ENCODE results near the gene POC1A. TPM values are rescaled to one million over a fixed set of nuclear protein-coding genes. Genes with fewer than 3 reads are reported as not detected.

Gene POC1A
- total RNA-seq, 2 experiments from 2014 or later, result 0.22 to 0.39 TPM

GRCh38 chr3:52087731-52088130 lies 66.5 kb downstream of the POC1A start:
- DNase-seq (no peak), ATAC-seq (ENCODE audit: poor library complexity) (no peak)
- Histone ChIP-seq H3K27me3 (ENCODE audit: control insufficient read depth in 1 of 2, insufficient read depth in 2 of 2, low read length in 2 of 2) (no peaks in the 10 kb centered on the region), H3K27ac (ENCODE audit: low read depth in 1 of 2, low read length in 2 of 2) (no peak overlapping the region), H3K4me1 (ENCODE audit: insufficient read depth, low read length) (peaks cover 19% of the 10 kb centered on the region), H3K36me3 (ENCODE audit: insufficient read depth, low read length) (no peaks in the 10 kb centered on the region), H3K9me3 (ENCODE audit: control insufficient read depth in 1 of 2, insufficient read depth in 1 of 2, low read length in 2 of 2) (no peaks in the 10 kb centered on the region), H3K4me3 (ENCODE audit: low read length) (no peak overlapping the region)
- intact Hi-C loops (cut with DNase I, micrococcal nuclease), result no loop called here
- Mint-ChIP-seq H3K4me1 (ENCODE audit: low read depth) (peaks cover 11% of the 10 kb centered on the region), H3K36me3 (ENCODE audit: low read depth) (no peaks in the 10 kb centered on the region), H3K27ac (no peak overlapping the region), H3K27me3 (no peaks in the 10 kb centered on the region), H3K4me3 (no peak overlapping the region), H3K9me3 (no peaks in the 10 kb centered on the region)
- TF ChIP-seq, protein P1, sequence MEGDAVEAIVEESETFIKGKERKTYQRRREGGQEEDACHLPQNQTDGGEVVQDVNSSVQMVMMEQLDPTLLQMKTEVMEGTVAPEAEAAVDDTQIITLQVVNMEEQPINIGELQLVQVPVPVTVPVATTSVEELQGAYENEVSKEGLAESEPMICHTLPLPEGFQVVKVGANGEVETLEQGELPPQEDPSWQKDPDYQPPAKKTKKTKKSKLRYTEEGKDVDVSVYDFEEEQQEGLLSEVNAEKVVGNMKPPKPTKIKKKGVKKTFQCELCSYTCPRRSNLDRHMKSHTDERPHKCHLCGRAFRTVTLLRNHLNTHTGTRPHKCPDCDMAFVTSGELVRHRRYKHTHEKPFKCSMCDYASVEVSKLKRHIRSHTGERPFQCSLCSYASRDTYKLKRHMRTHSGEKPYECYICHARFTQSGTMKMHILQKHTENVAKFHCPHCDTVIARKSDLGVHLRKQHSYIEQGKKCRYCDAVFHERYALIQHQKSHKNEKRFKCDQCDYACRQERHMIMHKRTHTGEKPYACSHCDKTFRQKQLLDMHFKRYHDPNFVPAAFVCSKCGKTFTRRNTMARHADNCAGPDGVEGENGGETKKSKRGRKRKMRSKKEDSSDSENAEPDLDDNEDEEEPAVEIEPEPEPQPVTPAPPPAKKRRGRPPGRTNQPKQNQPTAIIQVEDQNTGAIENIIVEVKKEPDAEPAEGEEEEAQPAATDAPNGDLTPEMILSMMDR (IDR thresholded peaks at IDR 0.05), result no peak
- ChIA-PET CTCF (interaction anchor here (1.3 kb wide), 1 partner anchor 86 kb away, joined by 3 read pairs; no protein-coding TSS in a partner anchor), POLR2A (no interaction called here)

DNA sequence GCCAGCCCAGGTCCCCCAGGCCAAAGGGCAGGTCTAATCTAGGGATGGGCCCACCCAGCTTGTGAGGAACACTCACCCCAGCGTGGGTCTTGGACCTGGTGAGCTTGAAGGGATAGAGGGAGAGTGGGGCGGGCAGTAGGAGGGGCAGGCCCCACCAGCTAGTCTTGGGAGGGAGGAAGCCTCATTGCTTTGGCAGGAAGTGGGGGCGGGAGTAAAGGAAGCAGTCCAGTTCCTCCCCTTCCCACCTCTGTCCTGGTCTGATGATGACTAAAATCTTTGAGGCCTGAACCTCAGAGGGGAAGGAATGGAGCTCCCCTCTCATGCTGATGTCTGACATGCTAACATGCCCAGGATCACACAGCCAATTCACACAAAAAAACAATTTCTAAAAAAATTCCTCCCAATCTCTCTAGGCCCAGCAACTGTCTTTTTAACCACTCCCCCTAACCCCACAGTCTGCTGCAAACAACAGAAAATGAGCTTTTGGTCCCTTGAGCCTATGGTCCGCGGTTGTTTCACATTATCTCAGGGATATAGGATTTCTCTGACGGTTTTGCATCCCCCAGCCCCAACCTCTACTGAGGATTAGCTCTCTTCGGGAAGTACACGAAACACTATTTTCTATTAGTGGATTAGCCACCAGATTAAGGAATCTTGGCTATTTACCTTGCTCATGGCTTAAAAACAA lies 67.1 kb downstream of the POC1A start:
- POLR2A ChIA-PET, result no interaction called here
- Histone ChIP-seq H3K4me1 (ENCODE audit: insufficient read depth, low read length) (peaks cover 19% of the 10 kb centered on the region), H3K9me3 (ENCODE audit: control insufficient read depth in 1 of 2, insufficient read depth in 1 of 2, low read length in 2 of 2) (no peaks in the 10 kb centered on the region), H3K36me3 (ENCODE audit: insufficient read depth, low read length) (no peaks in the 10 kb centered on the region), H3K4me3 (ENCODE audit: low read length) (no peak overlapping the region), H3K27me3 (ENCODE audit: control insufficient read depth in 1 of 2, insufficient read depth in 2 of 2, low read length in 2 of 2) (no peaks in the 10 kb centered on the region), H3K27ac (ENCODE audit: low read depth in 1 of 2, low read length in 2 of 2) (no peak overlapping the region)
- TF ChIP-seq, protein P1 (IDR thresholded peaks at IDR 0.05), result no peak
- ATAC-seq (ENCODE audit: poor library complexity) (no peak), DNase-seq (no peak)
- Mint-ChIP-seq H3K36me3 (ENCODE audit: low read depth) (no peaks in the 10 kb centered on the region), H3K4me3 (no peak overlapping the region), H3K4me1 (ENCODE audit: low read depth) (peaks cover 11% of the 10 kb centered on the region), H3K27ac (no peak overlapping the region), H3K27me3 (no peaks in the 10 kb centered on the region), H3K9me3 (no peaks in the 10 kb centered on the region)
- intact Hi-C loops (cut with DNase I, micrococcal nuclease), result no loop called here
- CTCF ChIA-PET, result interaction anchor here (1.3 kb wide), 1 partner anchor 85 kb away, joined by 3 read pairs; no protein-coding TSS in a partner anchor

- no peak for ATAC-seq (ENCODE audit: poor library complexity)
- Histone ChIP-seq H3K36me3 (ENCODE audit: insufficient read depth, low read length) (no peaks in the 10 kb centered on the region), H3K27ac (ENCODE audit: low read depth in 1 of 2, low read length in 2 of 2) (no peak overlapping the region), H3K27me3 (ENCODE audit: control insufficient read depth in 1 of 2, insufficient read depth in 2 of 2, low read length in 2 of 2) (no peaks in the 10 kb centered on the region), H3K4me3 (ENCODE audit: low read length) (no peak overlapping the region), H3K9me3 (ENCODE audit: control insufficient read depth in 1 of 2, insufficient read depth in 1 of 2, low read length in 2 of 2) (no peaks in the 10 kb centered on the region), H3K4me1 (ENCODE audit: insufficient read depth, low read length) (peaks cover 19% of the 10 kb centered on the region)
- DNase-seq, result no peak
- Mint-ChIP-seq H3K36me3 (ENCODE audit: low read depth) (no peaks in the 10 kb centered on the region), H3K27me3 (no peaks in the 10 kb centered on the region), H3K4me3 (no peak overlapping the region), H3K4me1 (ENCODE audit: low read depth) (peaks cover 11% of the 10 kb centered on the region), H3K27ac (no peak overlapping the region), H3K9me3 (no peaks in the 10 kb centered on the region)
- TF ChIP-seq, protein P1 (IDR thresholded peaks at IDR 0.05), result no peak
- intact Hi-C loops (cut with DNase I, micrococcal nuclease), result no loop called here
- ChIA-PET CTCF (no interaction called here), POLR2A (no interaction called here)
Observed at GRCh38 chr3:52086461-52086860, 67.8 kb downstream of the POC1A start.

Measured in CD4-positive, alpha-beta T cell (primary cell).